H1 (cell line): ENCODE results near the gene CCSAP. TPM values are rescaled to one million over a fixed set of nuclear protein-coding genes. Genes with fewer than 3 reads are reported as not detected.

Experiments
- CTCF ChIA-PET: fragments of 300-600 bp; sonication (Branson Sonifier 250); formaldehyde crosslinking; loops from one replicate; lab custom pipeline; 2021; ENCODE audit not compliant: partially characterized antibody; lab: Charles Lee
- POLR2A ChIA-PET: fragments of 300-600 bp; sonication (Branson Sonifier 250); formaldehyde crosslinking; loops from one replicate; lab custom pipeline; 2021; ENCODE audit warnings: inconsistent platforms; ENCODE audit not compliant: partially characterized antibody; lab: Charles Lee
- DNase-seq, 2 experiments: peaks; one replicate each; pipeline versions ENCODE4 v3.0.0 to v3.0.0-alpha.2; 2010 to 2022; ENCODE audit warnings: low spot score in 2 of 2, low read depth in 1 of 2, mixed read lengths in 1 of 2
- FAIRE-seq: peaks from 2 replicates; lab custom pipeline; 2011; peaks lifted over from hg19 to GRCh38; lab: Jason Lieb, UNC
- H2AFZ ChIP-seq: 2 replicates; pipeline ENCODE4 v1.8.1; 2012; ENCODE audit warnings: low read length, inconsistent platforms
- H2AK5ac ChIP-seq: 2 replicates; pipeline ENCODE4 v1.6.1; 2013; ENCODE audit warnings: low read depth, low read length
- H2BK120ac ChIP-seq: replicated peaks from 2 replicates; pipeline ENCODE3; 2013; ENCODE audit warnings: low read depth, low read length, inconsistent platforms
- H2BK12ac ChIP-seq: 2 replicates; pipeline ENCODE4 v1.6.1; 2013; ENCODE audit warnings: low read depth, low read length
- H2BK15ac ChIP-seq: 2 replicates; pipeline ENCODE4 v1.6.1; 2013; ENCODE audit warnings: low read length
- H2BK20ac ChIP-seq: 2 replicates; pipeline ENCODE4 v1.6.1; 2013; ENCODE audit warnings: low read length
- H2BK5ac ChIP-seq: 2 replicates; pipeline ENCODE4 v1.6.1; 2013; ENCODE audit warnings: low read depth, low read length
- H3K14ac ChIP-seq: 2 replicates; pipeline ENCODE4 v1.6.1; 2013; ENCODE audit warnings: inconsistent platforms; ENCODE audit not compliant: insufficient read length
- H3K18ac ChIP-seq: 2 replicates; pipeline ENCODE4 v1.6.1; 2013; ENCODE audit warnings: low read length; ENCODE audit errors: extremely low read depth
- H3K23ac ChIP-seq: 2 replicates; pipeline ENCODE4 v1.6.1; 2013; ENCODE audit warnings: inconsistent platforms; ENCODE audit not compliant: insufficient read length
- H3K23me2 ChIP-seq: 2 replicates; pipeline ENCODE4 v1.6.1; 2013; ENCODE audit warnings: low read depth, low read length
- H3K27ac ChIP-seq: 2 replicates; pipeline ENCODE4 v1.6.1; 2011; ENCODE audit warnings: low read depth, low read length, inconsistent platforms
- H3K27me3 ChIP-seq, 4 experiments: replicated peaks in 1 of 4; 1 replicate in 1 of 4; 2 replicates in 3 of 4; pipeline versions ENCODE4 v1.6.1 to v1.8.1; 2011 to 2013; ENCODE audit warnings: low read length in 3 of 4, mild to moderate bottlenecking in 3 of 4, inconsistent platforms in 2 of 4, mixed read lengths in 2 of 4, moderate library complexity in 1 of 4; ENCODE audit not compliant: control insufficient read depth in 3 of 4, insufficient read depth in 3 of 4; ENCODE audit errors: extremely low read depth in 1 of 4
- H3K36me3 ChIP-seq, 4 experiments: 2 replicates each; pipeline versions ENCODE4 v1.6.1 to v1.8.1; 2011 to 2013; ENCODE audit warnings: mild to moderate bottlenecking in 4 of 4, low read length in 3 of 4, moderate library complexity in 2 of 4, control low read depth in 1 of 4, inconsistent platforms in 1 of 4; ENCODE audit not compliant: insufficient read depth in 4 of 4, control insufficient read depth in 2 of 4
- H3K4ac ChIP-seq: replicated peaks from 2 replicates; pipeline ENCODE3; 2013; ENCODE audit warnings: low read length, low read depth, mixed read lengths, inconsistent platforms; ENCODE audit not compliant: insufficient read length
- H3K4me1 ChIP-seq, 4 experiments: replicated peaks in 1 of 4; 1 replicate in 1 of 4; 2 replicates in 3 of 4; pipeline versions ENCODE4 v1.6.1 to v1.8.1; 2011 to 2013; ENCODE audit warnings: low read length in 3 of 4, inconsistent platforms in 2 of 4, mixed read lengths in 1 of 4; ENCODE audit not compliant: insufficient read depth in 4 of 4, control insufficient read depth in 3 of 4
- H3K4me2 ChIP-seq, 2 experiments: 2 replicates each; pipeline versions ENCODE4 v1.6.1 to v1.8.1; 2011 to 2013; ENCODE audit warnings: low read depth in 2 of 2, low read length in 2 of 2, control low read depth in 1 of 2, inconsistent platforms in 1 of 2, mild to moderate bottlenecking in 1 of 2; ENCODE audit not compliant: insufficient read depth in 1 of 2
- H3K4me3 ChIP-seq, 4 experiments: fragments of 200-600, 300-600 bp in 1 of 4; sonication (generic), shearing (Covaris generic), sonication (Bioruptor Twin) in 1 of 4; 2 replicates each; pipeline versions ENCODE4 v1.5.1 to v1.8.1; 2011 to 2016; ENCODE audit warnings: low read length in 4 of 4, low read depth in 3 of 4, control low read depth in 2 of 4, inconsistent platforms in 2 of 4, mild to moderate bottlenecking in 2 of 4, mixed read lengths in 1 of 4, moderate library complexity in 1 of 4; ENCODE audit not compliant: insufficient read depth in 2 of 4; ENCODE audit errors: extremely low read depth in 1 of 4
- H3K56ac ChIP-seq: replicated peaks from 2 replicates; pipeline ENCODE3; 2013; ENCODE audit warnings: low read depth, mild to moderate bottlenecking, mixed read lengths, low read length, inconsistent platforms; ENCODE audit not compliant: insufficient read length
- H3K79me1 ChIP-seq: 2 replicates; pipeline ENCODE4 v1.6.1; 2013; ENCODE audit warnings: low read depth, low read length, control low read depth
- H3K79me2 ChIP-seq, 2 experiments: 2 replicates each; pipeline versions ENCODE4 v1.6.1 to v1.8.1; 2012 to 2013; ENCODE audit warnings: low read length in 2 of 2, mild to moderate bottlenecking in 2 of 2, inconsistent platforms in 1 of 2; ENCODE audit not compliant: insufficient read depth in 2 of 2, control insufficient read depth in 1 of 2
- H3K9ac ChIP-seq, 4 experiments: replicated peaks in 1 of 4; 1 replicate in 1 of 4; 2 replicates in 3 of 4; pipeline versions ENCODE4 v1.6.1 to v1.8.1; 2011 to 2013; ENCODE audit warnings: low read depth in 3 of 4, low read length in 3 of 4, control low read depth in 2 of 4, mild to moderate bottlenecking in 2 of 4, moderate library complexity in 2 of 4, inconsistent platforms in 1 of 4; ENCODE audit errors: extremely low read depth in 1 of 4
- H3K9me3 ChIP-seq, 2 experiments: 2 replicates each; pipeline versions ENCODE4 v1.6.1 to v1.8.1; 2012 to 2013; ENCODE audit warnings: mild to moderate bottlenecking in 2 of 2, moderate library complexity in 2 of 2, control low read depth in 1 of 2, inconsistent platforms in 1 of 2, low read depth in 1 of 2, low read length in 1 of 2, mixed read lengths in 1 of 2; ENCODE audit not compliant: insufficient read depth in 2 of 2
- H4K20me1 ChIP-seq, 2 experiments: replicated peaks in 1 of 2; 2 replicates each; pipeline versions ENCODE3 to v1.8.1; 2011 to 2013; ENCODE audit warnings: inconsistent platforms in 2 of 2, low read length in 2 of 2, mild to moderate bottlenecking in 1 of 2; ENCODE audit not compliant: insufficient read depth in 2 of 2, control insufficient read depth in 1 of 2
- H4K5ac ChIP-seq: 2 replicates; pipeline ENCODE4 v1.6.1; 2013; ENCODE audit warnings: low read length, low read depth, mixed read lengths, inconsistent platforms; ENCODE audit not compliant: insufficient read length
- H4K8ac ChIP-seq: 2 replicates; pipeline ENCODE4 v1.8.0; 2013; ENCODE audit warnings: mild to moderate bottlenecking, moderate library complexity, low read length, inconsistent platforms; ENCODE audit not compliant: insufficient read depth; ENCODE audit errors: extremely low read depth
- H4K91ac ChIP-seq: replicated peaks from 2 replicates; pipeline ENCODE3; 2013; ENCODE audit warnings: low read length, mixed read lengths, inconsistent platforms; ENCODE audit not compliant: insufficient read length
- MAX ChIP-seq: IDR thresholded peaks from 2 replicates; pipeline ENCODE4 v1.6.1; 2012; ENCODE audit warnings: inconsistent platforms
- WGBS, 2 experiments: shearing (Covaris generic) in 1 of 2; methylation state at CpG; one replicate each; pipeline versions ENCODE4 v1.1.6 to v1.1.7; 2013 to 2015; ENCODE audit warnings: low lambda C conversion rate in 2 of 2, mixed read lengths in 2 of 2, inconsistent platforms in 1 of 2, low coverage in 1 of 2, missing lambda C conversion rate in 1 of 2; ENCODE audit not compliant: insufficient replicate concordance in 2 of 2, insufficient coverage in 1 of 2, insufficient read length in 1 of 2; ENCODE audit errors: extremely low coverage in 1 of 2, missing lambda C conversion rate in 1 of 2; 5-methylcytosine and 5-hydroxymethylcytosine counted together
- polyA plus RNA-seq, 7 experiments: library from polyadenylated mRNA; depleted of rRNA in 3 of 7; stranded (reverse) in 5 of 7; unstranded in 2 of 7; fragments of >200 nt in 5 of 7; fragments of 200-250 nt in 2 of 7; gene quantifications; 1 replicate in 5 of 7; 2 replicates in 1 of 7; 4 replicates in 1 of 7; pipeline versions ENCODE4 v1.2.1 to v1.2.3, GENCODE V29; 2011 to 2013; ENCODE audit warnings: missing spikeins in 2 of 7, mixed read lengths in 2 of 7
- total RNA-seq: library from RNA; stranded (reverse); fragmentation: NEBNext Ultra II Directional; extraction: Animal tissue kit (Norgen Biotek cat#: 25700); gene quantifications from 2 replicates; pipeline ENCODE4 v1.2.1, GENCODE V29; 2021

CCSAP gene
- total and polyA plus RNA-seq, 2 of the 8 experiments (the other 6 are each of a cell fraction or from before 2014, with no cell fraction given), result 3.5 to 17.2 TPM

GRCh38 chr1:229364207-229365065 is 21.6 kb upstream of the CCSAP start:
- FAIRE-seq (no peak), DNase-seq (no peak)
- Histone ChIP-seq H4K5ac (no peak overlapping the region), H3K18ac (peak overlapping the region; percentile 15; the same call in 1 of the 2 replicates), H3K4me1 (peaks cover 0 to 3% (median 0%) of the 10 kb centered on the region in 4 experiments; a peak in 1 of 7 replicates), H2AK5ac (no peak overlapping the region), H3K79me2 (no peaks in the 10 kb centered on the region), H3K23ac (no peak overlapping the region), H2BK120ac (no peak overlapping the region), H3K4me3 (no peak overlapping the region), H3K4ac (no peak overlapping the region), H4K20me1 (no peaks in the 10 kb centered on the region), H3K79me1 (no peaks in the 10 kb centered on the region), H2BK20ac (no peak overlapping the region), H3K36me3 (no peaks in the 10 kb centered on the region), H4K8ac (no peak overlapping the region), H3K9me3 (no peaks in the 10 kb centered on the region), H3K27me3 (no peaks in the 10 kb centered on the region; a peak in 3 of 7 replicates), H2BK15ac (no peak overlapping the region), H3K4me2 (no peak overlapping the region), H3K9ac (no peak overlapping the region; a peak in 2 of 7 replicates), H4K91ac (no peak overlapping the region), H3K14ac (no peak overlapping the region), H3K56ac (no peak overlapping the region), H3K23me2 (no peaks in the 10 kb centered on the region), H2BK5ac (no peak overlapping the region), H2BK12ac (0 out of 2 replicates have a peak overlapping the region, but pooled peaks have one; percentile 61), H2AFZ (peak overlapping the region; percentile 21; the same call in 1 of the 2 replicates), H3K27ac (no peak overlapping the region)
- WGBS, 2 experiments, result 87% methylated on average over 12 of the region's 12 CpGs; no CpG with 5 or more reads in 1 of the 2 experiments
- TF ChIP-seq MAX, result no peak
- POLR2A ChIA-PET, result interaction anchor here (0.8 kb wide), 1 partner anchor 70 kb away, joined by 3 read pairs; no protein-coding TSS in a partner anchor
- CTCF ChIA-PET, result interaction anchor here (0.9 kb wide), 1 partner anchor 40 kb away, joined by 3 read pairs; no protein-coding TSS in a partner anchor
